HEK293 (cell line): ENCODE measurements around the gene HMCN2.

Experiments used
- TF ChIP-seq, protein P1 (sequence below): fragments of 450-650 bp; formaldehyde crosslinking; IDR thresholded peaks from 2 replicates; pipeline ENCODE4 v1.5.1; 2016; ENCODE audit warnings: missing biosample characterization, missing genetic modification characterization
- TF ChIP-seq, protein P2 (sequence below): fragments of 450-650 bp; formaldehyde crosslinking; IDR thresholded peaks from 2 replicates; pipeline ENCODE4 v1.5.1; 2016; ENCODE audit warnings: missing biosample characterization, missing genetic modification characterization

DNA sequence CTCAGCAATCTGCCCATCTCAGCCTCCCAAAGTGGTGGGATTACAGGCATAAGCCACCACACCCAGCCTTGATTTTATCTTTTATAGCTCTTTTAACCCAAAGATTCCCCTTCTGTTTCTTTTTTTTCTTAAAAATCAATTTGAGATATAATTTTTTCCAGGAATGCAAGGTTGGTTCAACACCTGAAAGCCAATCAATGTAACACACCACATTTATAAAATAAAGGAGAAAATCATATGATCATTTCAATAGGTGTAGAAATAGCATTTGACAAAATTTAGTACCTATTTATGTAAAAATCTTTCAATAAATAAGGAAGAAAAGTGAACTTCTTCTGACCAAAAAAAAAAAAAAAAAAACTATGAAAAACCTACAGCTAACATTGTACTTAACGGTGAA is 175.5 kb downstream of the HMCN2 start:
- TF ChIP-seq, protein P1, sequence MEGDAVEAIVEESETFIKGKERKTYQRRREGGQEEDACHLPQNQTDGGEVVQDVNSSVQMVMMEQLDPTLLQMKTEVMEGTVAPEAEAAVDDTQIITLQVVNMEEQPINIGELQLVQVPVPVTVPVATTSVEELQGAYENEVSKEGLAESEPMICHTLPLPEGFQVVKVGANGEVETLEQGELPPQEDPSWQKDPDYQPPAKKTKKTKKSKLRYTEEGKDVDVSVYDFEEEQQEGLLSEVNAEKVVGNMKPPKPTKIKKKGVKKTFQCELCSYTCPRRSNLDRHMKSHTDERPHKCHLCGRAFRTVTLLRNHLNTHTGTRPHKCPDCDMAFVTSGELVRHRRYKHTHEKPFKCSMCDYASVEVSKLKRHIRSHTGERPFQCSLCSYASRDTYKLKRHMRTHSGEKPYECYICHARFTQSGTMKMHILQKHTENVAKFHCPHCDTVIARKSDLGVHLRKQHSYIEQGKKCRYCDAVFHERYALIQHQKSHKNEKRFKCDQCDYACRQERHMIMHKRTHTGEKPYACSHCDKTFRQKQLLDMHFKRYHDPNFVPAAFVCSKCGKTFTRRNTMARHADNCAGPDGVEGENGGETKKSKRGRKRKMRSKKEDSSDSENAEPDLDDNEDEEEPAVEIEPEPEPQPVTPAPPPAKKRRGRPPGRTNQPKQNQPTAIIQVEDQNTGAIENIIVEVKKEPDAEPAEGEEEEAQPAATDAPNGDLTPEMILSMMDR = no peak
- TF ChIP-seq, protein P2, sequence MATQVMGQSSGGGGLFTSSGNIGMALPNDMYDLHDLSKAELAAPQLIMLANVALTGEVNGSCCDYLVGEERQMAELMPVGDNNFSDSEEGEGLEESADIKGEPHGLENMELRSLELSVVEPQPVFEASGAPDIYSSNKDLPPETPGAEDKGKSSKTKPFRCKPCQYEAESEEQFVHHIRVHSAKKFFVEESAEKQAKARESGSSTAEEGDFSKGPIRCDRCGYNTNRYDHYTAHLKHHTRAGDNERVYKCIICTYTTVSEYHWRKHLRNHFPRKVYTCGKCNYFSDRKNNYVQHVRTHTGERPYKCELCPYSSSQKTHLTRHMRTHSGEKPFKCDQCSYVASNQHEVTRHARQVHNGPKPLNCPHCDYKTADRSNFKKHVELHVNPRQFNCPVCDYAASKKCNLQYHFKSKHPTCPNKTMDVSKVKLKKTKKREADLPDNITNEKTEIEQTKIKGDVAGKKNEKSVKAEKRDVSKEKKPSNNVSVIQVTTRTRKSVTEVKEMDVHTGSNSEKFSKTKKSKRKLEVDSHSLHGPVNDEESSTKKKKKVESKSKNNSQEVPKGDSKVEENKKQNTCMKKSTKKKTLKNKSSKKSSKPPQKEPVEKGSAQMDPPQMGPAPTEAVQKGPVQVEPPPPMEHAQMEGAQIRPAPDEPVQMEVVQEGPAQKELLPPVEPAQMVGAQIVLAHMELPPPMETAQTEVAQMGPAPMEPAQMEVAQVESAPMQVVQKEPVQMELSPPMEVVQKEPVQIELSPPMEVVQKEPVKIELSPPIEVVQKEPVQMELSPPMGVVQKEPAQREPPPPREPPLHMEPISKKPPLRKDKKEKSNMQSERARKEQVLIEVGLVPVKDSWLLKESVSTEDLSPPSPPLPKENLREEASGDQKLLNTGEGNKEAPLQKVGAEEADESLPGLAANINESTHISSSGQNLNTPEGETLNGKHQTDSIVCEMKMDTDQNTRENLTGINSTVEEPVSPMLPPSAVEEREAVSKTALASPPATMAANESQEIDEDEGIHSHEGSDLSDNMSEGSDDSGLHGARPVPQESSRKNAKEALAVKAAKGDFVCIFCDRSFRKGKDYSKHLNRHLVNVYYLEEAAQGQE (tag by site-specific recombination) = no peak
